ENCODE data around the gene TRPV2.
"Not testable (repeated sequence)": the region's sequence is repeated elsewhere in the genome, so short reads cannot be mapped to it uniquely, and the experiment has no call there.

Gene TRPV2

GRCh38 chr17:16439303-16439791, 24.0 kb downstream of the TRPV2 start:
- no peaks in the 10 kb centered on the region for H3K27me3 ChIP-seq (ENCODE audit: insufficient read depth, low read length)
- H3K4me1 ChIP-seq (ENCODE audit: insufficient read depth, low read length), result peaks cover 20% of the 10 kb centered on the region
- peak overlapping the region; percentile 98 for H3K9ac ChIP-seq (ENCODE audit: low read depth, low read length)
- H3K4me3 ChIP-seq (ENCODE audit: low read length), result peak overlapping the region; percentile 93
- peak overlapping the region; percentile 90 for H3K27ac ChIP-seq (ENCODE audit: low read depth, low read length)
- 1% methylated on average over 25 of the region's 25 CpGs for WGBS
- no peaks in the 10 kb centered on the region for H3K9me3 ChIP-seq (ENCODE audit: insufficient read depth, low read depth, low read length)
- peaks cover 52% of the 10 kb centered on the region for H3K36me3 ChIP-seq (ENCODE audit: insufficient read depth, low read length)

GRCh38 chr17:16439811-16440351, 24.5 kb downstream of the TRPV2 start:
- peaks cover 20% of the 10 kb centered on the region for H3K4me1 ChIP-seq (ENCODE audit: insufficient read depth, low read length)
- H3K27me3 ChIP-seq (ENCODE audit: insufficient read depth, low read length), result no peaks in the 10 kb centered on the region
- H3K4me3 ChIP-seq (ENCODE audit: low read length), result peak overlapping the region; percentile 93
- peak overlapping the region; percentile 98 for H3K9ac ChIP-seq (ENCODE audit: low read depth, low read length)
- 11% methylated on average over 10 of the region's 10 CpGs for WGBS
- peaks cover 53% of the 10 kb centered on the region for H3K36me3 ChIP-seq (ENCODE audit: insufficient read depth, low read length)
- H3K27ac ChIP-seq (ENCODE audit: low read depth, low read length), result peak overlapping the region; percentile 90
- H3K9me3 ChIP-seq (ENCODE audit: insufficient read depth, low read depth, low read length), result no peaks in the 10 kb centered on the region

- 65% methylated on average over 5 of the region's 5 CpGs for WGBS
- not testable (repeated sequence) for H3K27me3 ChIP-seq (ENCODE audit: insufficient read depth, low read length); H3K9me3 ChIP-seq (ENCODE audit: insufficient read depth, low read depth, low read length)
- Histone ChIP-seq H3K36me3 (ENCODE audit: insufficient read depth, low read length) (peaks cover 53% of the 10 kb centered on the region), H3K4me3 (ENCODE audit: low read length) (peak overlapping the region; percentile 93), H3K4me1 (ENCODE audit: insufficient read depth, low read length) (peaks cover 20% of the 10 kb centered on the region), H3K27ac (ENCODE audit: low read depth, low read length) (peak overlapping the region; percentile 90), H3K9ac (ENCODE audit: low read depth, low read length) (peak overlapping the region; percentile 98)
Observed at GRCh38 chr17:16440354-16440753, 25.0 kb downstream of the TRPV2 start.

- H3K27me3 ChIP-seq (ENCODE audit: insufficient read depth, low read length), result no peaks in the 10 kb centered on the region
- H3K9ac ChIP-seq (ENCODE audit: low read depth, low read length), result peak overlapping the region; percentile 98
- H3K36me3 ChIP-seq (ENCODE audit: insufficient read depth, low read length), result peaks cover 57% of the 10 kb centered on the region
- peak overlapping the region; percentile 93 for H3K4me3 ChIP-seq (ENCODE audit: low read length)
- H3K4me1 ChIP-seq (ENCODE audit: insufficient read depth, low read length), result peaks cover 20% of the 10 kb centered on the region
- H3K27ac ChIP-seq (ENCODE audit: low read depth, low read length), result peak overlapping the region; percentile 90
- no peaks in the 10 kb centered on the region for H3K9me3 ChIP-seq (ENCODE audit: insufficient read depth, low read depth, low read length)
- WGBS, result 92% methylated on average over 3 of the region's 3 CpGs
Observed at GRCh38 chr17:16440901-16441629, 25.7 kb downstream of the TRPV2 start.

- Histone ChIP-seq H3K27me3 (ENCODE audit: insufficient read depth, low read length) (no peaks in the 10 kb centered on the region), H3K9me3 (ENCODE audit: insufficient read depth, low read depth, low read length) (no peaks in the 10 kb centered on the region), H3K27ac (ENCODE audit: low read depth, low read length) (peak overlapping the region; percentile 90), H3K4me3 (ENCODE audit: low read length) (peak overlapping the region; percentile 93; the same call in 1 of the 2 replicates), H3K36me3 (ENCODE audit: insufficient read depth, low read length) (peaks cover 65% of the 10 kb centered on the region), H3K4me1 (ENCODE audit: insufficient read depth, low read length) (peaks cover 20% of the 10 kb centered on the region), H3K9ac (ENCODE audit: low read depth, low read length) (peak overlapping the region; percentile 98)
- 81% methylated on average over 1 of the region's 1 CpG for WGBS
Observed at GRCh38 chr17:16442141-16442540, 26.8 kb downstream of the TRPV2 start.

- Histone ChIP-seq H3K4me3 (ENCODE audit: low read length) (0 out of 2 replicates have a peak overlapping the region, but pooled peaks have one; percentile 93), H3K36me3 (ENCODE audit: insufficient read depth, low read length) (peaks cover 67% of the 10 kb centered on the region)
- 94% methylated on average over 7 of the region's 7 CpGs for WGBS
Observed at GRCh38 chr17:16442594-16443510, 27.5 kb downstream of the TRPV2 start.

GRCh38 chr17:16443511-16444257, 28.3 kb downstream of the TRPV2 start:
- Histone ChIP-seq H3K9ac (ENCODE audit: low read depth, low read length) (peak overlapping the region; percentile 98; the same call in 1 of the 2 replicates), H3K36me3 (ENCODE audit: insufficient read depth, low read length) (peaks cover 76% of the 10 kb centered on the region), H3K27me3 (ENCODE audit: insufficient read depth, low read length) (no peaks in the 10 kb centered on the region), H3K4me1 (ENCODE audit: insufficient read depth, low read length) (peaks cover 15% of the 10 kb centered on the region), H3K4me3 (ENCODE audit: low read length) (no peak overlapping the region), H3K27ac (ENCODE audit: low read depth, low read length) (peak overlapping the region; percentile 90), H3K9me3 (ENCODE audit: insufficient read depth, low read depth, low read length) (no peaks in the 10 kb centered on the region)
- 88% methylated on average over 27 of the region's 27 CpGs for WGBS

More at GRCh38 chr17:16442594-16443510, 27.5 kb downstream of the TRPV2 start:
- H3K9ac ChIP-seq (ENCODE audit: low read depth, low read length), result peak overlapping the region; percentile 98
- H3K4me1 ChIP-seq (ENCODE audit: insufficient read depth, low read length), result peaks cover 20% of the 10 kb centered on the region
- H3K27ac ChIP-seq (ENCODE audit: low read depth, low read length), result peak overlapping the region; percentile 90
- no peaks in the 10 kb centered on the region for H3K27me3 ChIP-seq (ENCODE audit: insufficient read depth, low read length)
- no peaks in the 10 kb centered on the region for H3K9me3 ChIP-seq (ENCODE audit: insufficient read depth, low read depth, low read length)

- no peaks in the 10 kb centered on the region for H3K27me3 ChIP-seq (ENCODE audit: insufficient read depth, low read length)
- peaks cover 81% of the 10 kb centered on the region for H3K36me3 ChIP-seq (ENCODE audit: insufficient read depth, low read length)
- H3K4me1 ChIP-seq (ENCODE audit: insufficient read depth, low read length), result peaks cover 15% of the 10 kb centered on the region
- H3K9me3 ChIP-seq (ENCODE audit: insufficient read depth, low read depth, low read length), result no peaks in the 10 kb centered on the region
- H3K27ac ChIP-seq (ENCODE audit: low read depth, low read length), result peak overlapping the region; percentile 90; the same call in 1 of the 2 replicates
- no peak overlapping the region for H3K9ac ChIP-seq (ENCODE audit: low read depth, low read length)
- 94% methylated on average over 6 of the region's 6 CpGs for WGBS
- no peak overlapping the region for H3K4me3 ChIP-seq (ENCODE audit: low read length)
Observed at GRCh38 chr17:16444258-16444886, 29.0 kb downstream of the TRPV2 start.

- Histone ChIP-seq H3K4me1 (ENCODE audit: insufficient read depth, low read length) (peaks cover 10% of the 10 kb centered on the region; the same call in 1 of the 2 replicates), H3K9me3 (ENCODE audit: insufficient read depth, low read depth, low read length) (no peaks in the 10 kb centered on the region), H3K4me3 (ENCODE audit: low read length) (no peak overlapping the region), H3K27ac (ENCODE audit: low read depth, low read length) (peak overlapping the region; percentile 26; the same call in 1 of the 2 replicates), H3K27me3 (ENCODE audit: insufficient read depth, low read length) (no peaks in the 10 kb centered on the region), H3K36me3 (ENCODE audit: insufficient read depth, low read length) (peaks cover 60% of the 10 kb centered on the region), H3K9ac (ENCODE audit: low read depth, low read length) (no peak overlapping the region)
- 88% methylated on average over 12 of the region's 12 CpGs for WGBS
Observed at GRCh38 chr17:16446338-16446983, 31.1 kb downstream of the TRPV2 start.

Measured in HUES64 (cell line).